Kidney capillary endothelial cell (primary cell): Measurements from ENCODE around the gene OR6F1.
"Not testable (repeated sequence)": the region's sequence is repeated elsewhere in the genome, so short reads cannot be mapped to it uniquely, and the experiment has no call there.

Experiments used
- DNase-seq: peaks from one replicate; pipeline ENCODE4 v3.0.0-alpha.2; 2018; ENCODE audit warnings: low spot score

Gene OR6F1

DNA sequence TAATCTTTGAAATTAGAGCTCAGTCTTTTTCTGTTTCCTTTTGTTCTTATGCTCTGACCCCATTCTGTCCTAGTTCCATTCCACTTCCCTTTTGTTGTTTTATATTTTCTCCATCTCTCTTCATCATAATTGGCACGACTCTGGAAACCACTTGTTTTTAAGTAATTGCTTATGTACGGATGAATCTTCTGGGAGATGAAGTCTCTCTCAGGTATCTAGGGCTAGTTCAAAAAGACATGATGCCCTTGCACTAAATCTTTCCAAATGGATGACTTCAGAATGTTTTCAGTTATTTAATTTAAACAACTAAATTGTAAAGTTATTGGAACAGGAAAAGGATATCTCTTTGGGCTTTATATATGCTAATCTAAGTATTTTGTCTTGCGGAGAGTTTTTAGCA, at the start of gene OR6F1:
Gene OR6F1, minus strand, starts transcription at position 101 of the 400 bp plus-strand sequence. CDS start 3,891 bp downstream, outside the sequence.
- DNase-seq: no peak

DNA sequence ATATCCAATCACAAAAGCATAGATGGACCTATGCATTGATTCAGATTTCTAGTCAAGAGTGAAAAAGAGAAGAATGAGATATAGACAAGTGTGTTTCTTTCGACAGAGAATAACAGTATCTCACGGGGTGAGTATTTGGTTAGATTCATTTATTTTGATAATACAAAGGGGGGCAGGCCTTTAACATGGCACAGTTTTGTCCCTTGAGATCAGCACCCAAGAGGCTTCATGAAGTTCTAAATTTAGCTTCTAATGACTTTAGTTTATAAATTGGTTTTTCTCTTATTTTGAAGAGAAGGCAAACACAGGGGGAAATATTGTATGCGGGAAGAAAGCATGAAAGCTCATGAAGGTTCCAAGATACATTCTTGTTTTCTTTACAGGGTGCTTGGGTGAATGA, 44.0 kb upstream of the OR6F1 start, which contains the start of gene OR1C1:
Gene OR1C1, minus strand, starts transcription at position 101 of the 400 bp plus-strand sequence. CDS start 2,150 bp downstream, outside the sequence.
- no peak for DNase-seq

- DNase-seq: not testable (repeated sequence)
Measured at GRCh38 chr1:247754311-247754710, 37.9 kb upstream of the OR6F1 start.

DNA sequence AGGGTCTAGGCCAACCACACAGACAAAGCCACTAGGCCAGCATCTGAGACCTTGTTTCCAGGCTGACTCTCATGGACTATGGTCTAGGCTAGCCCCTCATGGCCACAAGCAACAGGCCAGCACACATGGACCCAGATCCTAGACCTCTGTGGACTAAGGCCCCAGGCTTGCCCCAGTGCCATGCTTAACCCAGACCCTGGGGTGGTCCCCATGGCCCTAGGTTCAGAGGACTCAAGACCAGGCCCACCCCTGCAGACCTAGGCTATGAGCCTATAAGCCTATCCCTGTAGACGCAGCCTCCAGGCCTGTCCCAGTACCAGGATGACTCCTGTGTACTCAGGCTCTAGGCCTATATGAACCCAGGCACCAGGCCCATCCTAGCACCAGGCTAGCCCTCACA, 33.4 kb upstream of the OR6F1 start:
- no peak for DNase-seq

- DNase-seq: no peak
Measured at GRCh38 chr1:247748041-247748440, 31.6 kb upstream of the OR6F1 start, which contains the start of gene OR14A2. TSS of gene OR14A2 (minus strand) at chr1:247748141.

DNA sequence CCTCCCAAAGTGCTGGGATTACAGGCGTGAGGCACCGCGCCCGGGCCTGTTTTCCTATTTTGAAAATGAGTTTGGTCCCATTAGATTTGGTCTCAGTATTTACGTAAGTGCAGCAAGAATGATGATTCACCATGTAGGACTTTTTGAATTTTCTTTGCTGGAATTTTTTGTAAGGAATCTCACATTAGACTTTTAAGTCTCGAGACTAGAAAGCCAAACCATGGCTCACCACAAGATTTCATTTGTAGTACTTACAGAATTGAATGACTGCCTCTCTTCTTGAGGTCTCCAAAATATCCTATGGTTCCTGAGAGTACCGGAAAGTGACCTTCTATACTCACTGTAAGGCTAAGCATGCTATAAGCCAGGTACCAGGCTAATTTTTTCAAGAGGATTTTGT, 31.2 kb upstream of the OR6F1 start:
- DNase-seq: no peak

- DNase-seq: no peak
Measured at GRCh38 chr1:247746391-247746935, 30.0 kb upstream of the OR6F1 start.

DNA sequence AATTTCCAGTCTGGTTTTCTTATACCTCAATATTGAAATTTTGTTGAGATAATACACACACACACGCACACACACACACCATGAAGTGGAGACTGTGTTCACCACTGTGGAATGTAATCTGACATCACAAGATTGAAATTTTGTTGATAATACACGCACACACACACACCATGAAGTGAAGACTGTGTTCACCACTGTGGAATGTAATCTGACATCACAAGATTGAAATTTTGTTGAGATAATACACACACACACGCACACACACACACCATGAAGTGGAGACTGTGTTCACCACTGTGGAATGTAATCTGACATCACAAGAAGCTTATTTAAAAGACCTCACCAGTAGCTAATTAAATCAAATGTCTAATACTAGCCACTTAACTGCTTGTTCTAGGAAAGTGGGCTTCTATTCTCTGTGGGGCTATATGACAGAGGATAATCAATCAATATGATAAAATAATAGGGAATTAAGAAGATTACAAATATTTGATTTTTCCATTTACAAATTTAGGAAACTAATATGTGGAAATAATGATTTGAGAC, 25.8 kb upstream of the OR6F1 start:
- DNase-seq: not testable (repeated sequence)

DNA sequence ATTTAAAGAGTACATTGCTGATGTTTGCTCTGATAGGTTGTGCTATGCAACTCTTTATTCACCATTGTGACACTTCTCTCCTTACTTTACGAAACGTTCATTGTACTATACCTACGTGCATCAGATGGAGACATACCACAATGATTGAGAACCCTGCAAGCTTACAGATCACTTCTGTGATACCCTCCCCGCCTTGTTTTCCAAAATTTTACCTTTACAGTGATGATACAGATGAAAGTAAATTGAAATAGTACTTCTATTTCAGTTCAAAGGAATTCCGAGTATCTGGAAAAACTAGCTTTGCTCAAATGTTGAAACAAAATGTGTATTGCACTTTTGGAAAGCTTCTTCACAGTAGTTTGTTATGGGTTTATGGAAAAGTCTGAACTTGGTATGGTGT, 25.3 kb upstream of the OR6F1 start:
- DNase-seq: no peak

DNA sequence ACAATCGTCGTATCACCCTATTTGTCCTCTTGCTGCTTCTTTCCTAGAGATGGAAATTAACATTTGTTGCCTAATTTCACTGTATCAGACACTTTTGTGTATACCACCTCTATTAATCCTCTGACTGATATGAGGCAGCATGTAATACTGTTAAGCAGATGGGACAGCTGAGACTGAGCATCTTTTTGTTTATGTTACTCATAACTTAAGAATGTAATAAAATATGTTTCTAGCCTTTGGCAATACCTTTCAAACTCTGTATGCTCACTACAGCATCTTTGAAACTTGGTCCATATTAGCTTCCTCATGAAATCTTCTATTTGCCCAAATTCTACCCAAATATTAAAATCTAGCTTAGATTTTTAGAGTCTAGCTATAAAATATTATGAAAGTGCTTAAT, 24.3 kb upstream of the OR6F1 start:
- DNase-seq: no peak

- DNase-seq: no peak
Measured at GRCh38 chr1:247738315-247738714, 21.9 kb upstream of the OR6F1 start, which contains the start of gene OR14K1. TSS of gene OR14K1 (plus strand) at chr1:247738615. CDS start at chr1:247738615, 0 bp downstream.

DNA sequence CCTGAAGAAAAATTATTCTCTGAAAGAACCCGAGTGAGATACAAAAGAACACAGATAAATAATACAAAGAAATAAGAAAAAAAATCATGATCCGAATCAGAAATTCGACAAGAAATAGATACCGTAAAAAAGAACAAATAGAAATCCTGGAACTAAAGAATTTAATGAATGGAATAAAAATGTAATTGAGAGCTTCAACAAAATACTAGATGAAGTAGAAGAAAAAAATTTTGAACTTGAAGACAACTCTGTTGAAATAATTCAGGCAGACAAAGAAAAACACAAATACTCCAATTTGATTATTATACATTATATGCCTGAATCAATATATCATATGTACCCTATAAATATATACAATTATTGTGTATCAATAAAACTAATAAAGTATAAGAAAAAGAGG, 4.8 kb upstream of the OR6F1 start:
- DNase-seq: no peak

DNA sequence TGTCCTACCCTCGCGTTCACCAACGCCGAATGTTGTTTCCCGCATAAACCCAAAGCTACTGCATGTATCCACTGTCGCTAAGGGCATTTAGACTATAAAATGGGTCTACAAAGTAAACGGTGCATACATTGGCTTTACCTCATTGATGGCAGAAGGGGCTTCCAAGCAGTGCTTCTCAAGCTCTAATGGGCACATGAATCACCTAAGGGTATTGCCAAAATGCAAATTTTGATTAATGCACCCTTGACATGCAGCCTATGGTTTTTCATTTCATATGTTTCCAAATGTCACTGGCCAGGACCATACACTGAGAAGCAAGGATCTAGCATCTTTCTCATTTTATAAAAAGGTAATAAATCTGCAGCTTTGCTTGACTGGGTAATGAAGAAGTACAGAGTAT, 2.7 kb downstream of the OR6F1 start:
- DNase-seq: no peak

- not testable (repeated sequence) for DNase-seq
Measured at GRCh38 chr1:247710681-247711080, 5.8 kb downstream of the OR6F1 start.

GRCh38 chr1:247701338-247701737, 15.1 kb downstream of the OR6F1 start:
- no peak for DNase-seq

GRCh38 chr1:247681288-247681897, 35.1 kb downstream of the OR6F1 start:
- DNase-seq: peak; percentile 42

DNA sequence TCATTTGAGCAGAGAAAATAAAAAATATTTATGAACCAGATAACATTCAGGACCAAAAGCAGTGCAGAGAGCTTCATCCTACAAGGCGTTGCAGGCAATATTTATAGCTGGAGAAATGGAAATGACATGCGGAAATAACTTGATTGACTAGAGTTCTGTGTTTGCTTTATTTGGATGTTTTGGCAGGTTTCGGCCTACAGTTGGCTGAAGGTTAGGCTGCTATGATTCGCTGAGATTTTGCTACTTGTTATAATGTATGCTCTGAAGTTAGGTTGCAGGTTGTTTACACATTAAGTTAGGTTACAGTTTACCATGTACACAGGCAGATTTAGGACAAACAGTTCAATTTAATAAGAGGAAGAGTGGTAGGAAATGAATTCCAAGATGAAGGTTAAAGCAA, 36.3 kb downstream of the OR6F1 start:
- no peak for DNase-seq

- DNase-seq: no peak
Measured at GRCh38 chr1:247679639-247680038, 36.8 kb downstream of the OR6F1 start, which contains the start of gene OR13G1. TSS of gene OR13G1 (minus strand) at chr1:247679739. CDS start at chr1:247673041, 6,698 bp downstream.

- no peak for DNase-seq
Measured at GRCh38 chr1:247669225-247669624, 47.2 kb downstream of the OR6F1 start.
